Smooth muscle cell (in vitro differentiated cells): ENCODE data around the gene TRAPPC3. TPM values are rescaled to one million over a fixed set of nuclear protein-coding genes. Genes with fewer than 3 reads are reported as not detected.

Experiments
- DNase-seq: peaks from one replicate; lab custom pipeline; 2025; ENCODE audit not compliant: unreplicated experiment; lab: John Stamatoyannopoulos, UW
- H2AFZ ChIP-seq: fragments of 200-600 bp; sonication (generic); 2 replicates; pipeline ENCODE4 v1.6.0; 2016; ENCODE audit warnings: antibody characterized with exemption, low read depth, mild to moderate bottlenecking
- H3F3A ChIP-seq: fragments of 200-600 bp; sonication (generic); 2 replicates; pipeline ENCODE4 v1.6.0; 2017; ENCODE audit warnings: antibody characterized with exemption, low read depth
- H3K27ac ChIP-seq: fragments of 200-600 bp; sonication (generic); 2 replicates; pipeline ENCODE4 v1.5.1; 2016; ENCODE audit warnings: low read depth, mild to moderate bottlenecking
- H3K27me3 ChIP-seq: fragments of 200-600 bp; sonication (generic); 2 replicates; pipeline ENCODE4 v1.6.1; 2016; ENCODE audit warnings: low read depth, mild to moderate bottlenecking
- H3K36me3 ChIP-seq: fragments of 200-600 bp; sonication (generic); 2 replicates; pipeline ENCODE4 v1.5.1; 2016; ENCODE audit warnings: low read depth
- H3K4me1 ChIP-seq: fragments of 200-600 bp; sonication (generic); 2 replicates; pipeline ENCODE4 v1.5.1; 2016; ENCODE audit warnings: low read depth
- H3K4me2 ChIP-seq: fragments of 200-600 bp; sonication (generic); 2 replicates; pipeline ENCODE4 v1.6.0; 2016; ENCODE audit warnings: mild to moderate bottlenecking
- H3K4me3 ChIP-seq: fragments of 200-600 bp; sonication (generic); 2 replicates; pipeline ENCODE4 v1.5.1; 2016; ENCODE audit warnings: mild to moderate bottlenecking
- H3K79me2 ChIP-seq: fragments of 200-600 bp; sonication (generic); 2 replicates; pipeline ENCODE4 v1.6.0; 2016; ENCODE audit warnings: low read depth, mild to moderate bottlenecking
- H3K9ac ChIP-seq: fragments of 200-600 bp; sonication (generic); 2 replicates; pipeline ENCODE4 v1.6.0; 2016; ENCODE audit warnings: low read depth
- H3K9me3 ChIP-seq: fragments of 200-600 bp; sonication (generic); replicated peaks from 2 replicates; pipeline ENCODE4 v1.5.1; 2016; ENCODE audit warnings: low read depth
- H4K20me1 ChIP-seq: fragments of 200-600 bp; sonication (generic); 2 replicates; pipeline ENCODE4 v1.6.0; 2016; ENCODE audit warnings: low read depth
- CTCF ChIP-seq: fragments of 200-600 bp; sonication (generic); IDR thresholded peaks from 2 replicates; pipeline ENCODE4 v1.5.1; 2017; ENCODE audit warnings: borderline replicate concordance, mild to moderate bottlenecking, antibody characterized with exemption; ENCODE audit not compliant: insufficient read depth, poor library complexity, severe bottlenecking
- WGBS: methylation state at CpG from one replicate; pipeline ENCODE4 v1.1.7; 2016; ENCODE audit warnings: low lambda C conversion rate; 5-methylcytosine and 5-hydroxymethylcytosine counted together
- polyA plus RNA-seq: library from polyadenylated mRNA; unstranded; fragments of >200 nt; fragmentation: Nextera tagmentation; extraction: Ambion mirVana; gene quantifications from 2 replicates; pipeline ENCODE4 v1.2.1, GENCODE V29; 2016
- total RNA-seq: library from RNA; depleted of rRNA; stranded (reverse); fragments of >200 nt; gene quantifications from 2 replicates; pipeline ENCODE4 v1.2.3, GENCODE V29; 2014

Gene TRAPPC3
- total and polyA plus RNA-seq, 2 experiments from 2014 or later = 67.8 to 113 TPM

GRCh38 chr1:36123356-36123755, 25.9 kb downstream of the TRAPPC3 start:
- no peaks in the 10 kb centered on the region for H3K9me3 ChIP-seq
- H4K20me1 ChIP-seq = no peaks in the 10 kb centered on the region
- no peak overlapping the region for H2AFZ ChIP-seq
- H3K4me2 ChIP-seq = peak overlapping the region; percentile 76
- peaks cover 11% of the 10 kb centered on the region for H3K4me1 ChIP-seq
- H3K9ac ChIP-seq = no peak overlapping the region
- no peak overlapping the region for H3K4me3 ChIP-seq
- TF ChIP-seq CTCF = no peak
- H3K27ac ChIP-seq = peak overlapping the region; percentile 56
- H3K36me3 ChIP-seq = no peaks in the 10 kb centered on the region
- H3K79me2 ChIP-seq = no peaks in the 10 kb centered on the region
- no peak for DNase-seq
- no peaks in the 10 kb centered on the region for H3F3A ChIP-seq
- WGBS = 63% methylated on average over 8 of the region's 8 CpGs
- peaks cover 3% of the 10 kb centered on the region for H3K27me3 ChIP-seq

- Histone ChIP-seq H3K9ac (no peak overlapping the region), H3F3A (no peaks in the 10 kb centered on the region), H2AFZ (no peak overlapping the region), H3K4me2 (peak overlapping the region; percentile 76), H4K20me1 (no peaks in the 10 kb centered on the region), H3K79me2 (no peaks in the 10 kb centered on the region), H3K4me3 (no peak overlapping the region), H3K4me1 (peaks cover 11% of the 10 kb centered on the region), H3K27me3 (peaks cover 3% of the 10 kb centered on the region), H3K9me3 (no peaks in the 10 kb centered on the region), H3K36me3 (no peaks in the 10 kb centered on the region), H3K27ac (peak overlapping the region; percentile 56)
- no peak for DNase-seq
- 86% methylated on average over 12 of the region's 12 CpGs for WGBS
- TF ChIP-seq CTCF = no peak
These were observed 26.9 kb downstream of the TRAPPC3 start for GRCh38 chr1:36122062-36123030.

GRCh38 chr1:36119456-36119855, 29.8 kb downstream of the TRAPPC3 start:
- WGBS = 20% methylated on average over 8 of the region's 9 CpGs
- no peak for TF ChIP-seq CTCF
- H3K27ac ChIP-seq = peak overlapping the region; percentile 60
- no peaks in the 10 kb centered on the region for H3K79me2 ChIP-seq
- H3K36me3 ChIP-seq = no peaks in the 10 kb centered on the region
- H3K9ac ChIP-seq = no peak overlapping the region
- H3K4me1 ChIP-seq = peaks cover 21% of the 10 kb centered on the region
- H3K4me2 ChIP-seq = peak overlapping the region; percentile 69
- DNase-seq = no peak
- H3K4me3 ChIP-seq = no peak overlapping the region
- no peak overlapping the region for H2AFZ ChIP-seq
- no peaks in the 10 kb centered on the region for H3K9me3 ChIP-seq
- peaks cover 4% of the 10 kb centered on the region for H3F3A ChIP-seq
- no peaks in the 10 kb centered on the region for H4K20me1 ChIP-seq
- H3K27me3 ChIP-seq = no peaks in the 10 kb centered on the region
